Fibroblast of lung (primary cell): ENCODE data around the gene FMNL2. TPM values are rescaled to one million over a fixed set of nuclear protein-coding genes. Genes with fewer than 3 reads are reported as not detected.

Experiments
- DNase-seq, 2 donors: peaks; one replicate each; pipeline versions ENCODE4 v3.0.0 to v3.0.0-alpha.2; 2010; ENCODE audit warnings: low read depth in 2 of 2
- H2AFZ ChIP-seq: 2 replicates; pipeline ENCODE4 v1.5.1; 2012; ENCODE audit warnings: low read length, control low read depth, inconsistent platforms
- H3K27ac ChIP-seq: 2 replicates; pipeline ENCODE4 v1.5.1; 2011; ENCODE audit warnings: low read length, control low read depth; ENCODE audit not compliant: insufficient read depth
- H3K27me3 ChIP-seq: 2 replicates; pipeline ENCODE4 v1.5.1; 2011; ENCODE audit warnings: mild to moderate bottlenecking, low read length; ENCODE audit not compliant: control insufficient read depth, insufficient read depth
- H3K36me3 ChIP-seq: 2 replicates; pipeline ENCODE4 v1.5.1; 2011; ENCODE audit warnings: low read length; ENCODE audit not compliant: control insufficient read depth, insufficient read depth
- H3K4me1 ChIP-seq: 2 replicates; pipeline ENCODE4 v1.5.1; 2011; ENCODE audit warnings: low read length; ENCODE audit not compliant: control insufficient read depth, insufficient read depth; ENCODE audit errors: extremely low read depth
- H3K4me2 ChIP-seq: 2 replicates; pipeline ENCODE4 v1.5.1; 2011; ENCODE audit warnings: low read length, control low read depth; ENCODE audit not compliant: insufficient read depth; ENCODE audit errors: extremely low read depth
- H3K4me3 ChIP-seq, 4 experiments: fragments of 200-600 bp in 1 of 4; sonication (generic) in 1 of 4; replicated peaks in 1 of 4; 2 replicates each; pipeline ENCODE4 v1.5.1; 2011 to 2016; ENCODE audit warnings: low read length in 4 of 4, low read depth in 3 of 4, mild to moderate bottlenecking in 3 of 4, control low read depth in 2 of 4, inconsistent platforms in 1 of 4, mixed read lengths in 1 of 4; ENCODE audit not compliant: insufficient read depth in 1 of 4; ENCODE audit errors: control extremely low read depth in 1 of 4
- H3K79me2 ChIP-seq: 2 replicates; pipeline ENCODE4 v1.5.1; 2012; ENCODE audit warnings: mild to moderate bottlenecking, low read length, inconsistent platforms; ENCODE audit not compliant: control insufficient read depth, insufficient read depth
- H3K9ac ChIP-seq: 2 replicates; pipeline ENCODE4 v1.5.1; 2011; ENCODE audit warnings: mild to moderate bottlenecking, low read length, control low read depth; ENCODE audit not compliant: insufficient read depth
- H3K9me3 ChIP-seq: 2 replicates; pipeline ENCODE4 v1.5.1; 2012; ENCODE audit warnings: low read depth, low read length; ENCODE audit not compliant: control insufficient read depth, insufficient read depth
- H4K20me1 ChIP-seq: 2 replicates; pipeline ENCODE4 v1.5.1; 2011; ENCODE audit warnings: low read length; ENCODE audit not compliant: control insufficient read depth, insufficient read depth; ENCODE audit errors: extremely low read depth
- EZH2 ChIP-seq: IDR thresholded peaks from 2 replicates; pipeline ENCODE4 v1.5.1; 2012; ENCODE audit warnings: low read length, control low read depth, mild to moderate bottlenecking; ENCODE audit errors: missing control alignments
- polyA plus RNA-seq, 2 donors: library from polyadenylated mRNA; depleted of rRNA in 1 of 2; stranded (reverse) in 1 of 2; unstranded in 1 of 2; fragments of >200 nt; gene quantifications; 2 replicates each; pipeline ENCODE4 v1.2.1, GENCODE V29; 2011 to 2012; ENCODE audit warnings: missing spikeins in 1 of 2
- total RNA-seq: library from RNA; depleted of rRNA; stranded (reverse); fragments of >200 nt; gene quantifications from 2 replicates; pipeline ENCODE4 v1.2.1, GENCODE V29; 2014
- TF ChIP-seq, protein P1 (sequence below), 2 donors: IDR thresholded peaks in 1 of 2; conservative IDR thresholded peaks in 1 of 2; 1 replicate in 1 of 2; 2 replicates in 1 of 2; pipeline ENCODE4 v1.5.1; 2011 to 2012; ENCODE audit warnings: low read length in 2 of 2, control low read depth in 1 of 2, inconsistent platforms in 1 of 2, low read depth in 1 of 2, mild to moderate bottlenecking in 1 of 2

The FMNL2 gene
- total and polyA plus RNA-seq, 2 donors (not counting 1 experiment from before 2014, with no cell fraction given), result 12.0 to 30.2 TPM

DNA sequence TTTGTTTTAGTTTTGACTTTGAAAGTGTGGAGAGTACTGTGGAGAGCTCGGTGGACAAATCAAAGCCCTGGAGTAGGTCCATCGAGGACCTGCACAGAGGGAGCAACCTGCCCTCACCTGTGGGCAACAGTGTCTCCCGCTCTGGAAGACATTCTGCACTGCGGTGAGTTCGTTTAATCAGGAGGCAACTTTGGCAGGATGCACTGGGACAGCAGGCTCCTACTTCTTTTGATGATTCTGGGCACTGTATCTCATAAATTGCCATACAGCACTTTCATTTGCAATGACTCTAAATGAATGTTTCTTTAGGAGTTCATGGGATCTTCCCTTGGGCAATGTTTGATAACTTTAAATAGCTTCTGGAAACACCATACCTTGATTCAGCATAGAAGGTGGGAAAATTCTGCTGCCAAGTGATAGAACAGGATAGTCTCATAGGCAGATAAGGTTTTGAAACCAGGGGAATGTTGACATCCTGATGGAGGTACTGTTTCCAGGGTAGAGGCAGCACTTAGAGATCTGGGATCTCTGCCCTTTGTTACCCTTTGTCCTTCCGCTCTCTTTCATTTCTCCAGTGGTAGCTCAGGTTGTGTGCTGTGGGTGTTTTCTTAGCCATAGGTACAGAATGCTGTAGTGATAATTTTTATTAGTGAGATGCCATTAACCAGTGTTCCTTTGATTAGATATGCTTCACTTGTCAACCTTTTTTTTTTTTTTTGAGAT, 226.1 kb downstream of the FMNL2 start:
- TF ChIP-seq EZH2, result no peak
- TF ChIP-seq, protein P1, sequence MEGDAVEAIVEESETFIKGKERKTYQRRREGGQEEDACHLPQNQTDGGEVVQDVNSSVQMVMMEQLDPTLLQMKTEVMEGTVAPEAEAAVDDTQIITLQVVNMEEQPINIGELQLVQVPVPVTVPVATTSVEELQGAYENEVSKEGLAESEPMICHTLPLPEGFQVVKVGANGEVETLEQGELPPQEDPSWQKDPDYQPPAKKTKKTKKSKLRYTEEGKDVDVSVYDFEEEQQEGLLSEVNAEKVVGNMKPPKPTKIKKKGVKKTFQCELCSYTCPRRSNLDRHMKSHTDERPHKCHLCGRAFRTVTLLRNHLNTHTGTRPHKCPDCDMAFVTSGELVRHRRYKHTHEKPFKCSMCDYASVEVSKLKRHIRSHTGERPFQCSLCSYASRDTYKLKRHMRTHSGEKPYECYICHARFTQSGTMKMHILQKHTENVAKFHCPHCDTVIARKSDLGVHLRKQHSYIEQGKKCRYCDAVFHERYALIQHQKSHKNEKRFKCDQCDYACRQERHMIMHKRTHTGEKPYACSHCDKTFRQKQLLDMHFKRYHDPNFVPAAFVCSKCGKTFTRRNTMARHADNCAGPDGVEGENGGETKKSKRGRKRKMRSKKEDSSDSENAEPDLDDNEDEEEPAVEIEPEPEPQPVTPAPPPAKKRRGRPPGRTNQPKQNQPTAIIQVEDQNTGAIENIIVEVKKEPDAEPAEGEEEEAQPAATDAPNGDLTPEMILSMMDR (conservative IDR thresholded peaks at IDR 0.05 in 1 of 2, IDR thresholded peaks at IDR 0.05 in 1 of 2; ENCODE audit: low read depth in 1 of 2, low read length in 2 of 2), result no peak
- H3K79me2 ChIP-seq, result no peaks in the 10 kb centered on the region
- no peaks in the 10 kb centered on the region for H3K9me3 ChIP-seq
- no peak overlapping the region for H2AFZ ChIP-seq
- H3K4me1 ChIP-seq, result peaks cover 17% of the 10 kb centered on the region
- H4K20me1 ChIP-seq, result no peaks in the 10 kb centered on the region
- H3K9ac ChIP-seq, result no peak overlapping the region
- no peaks in the 10 kb centered on the region for H3K36me3 ChIP-seq
- no peak overlapping the region for H3K4me3 ChIP-seq
- H3K27ac ChIP-seq, result no peak overlapping the region
- no peaks in the 10 kb centered on the region for H3K27me3 ChIP-seq
- no peak for DNase-seq
- H3K4me2 ChIP-seq, result no peak overlapping the region

DNA sequence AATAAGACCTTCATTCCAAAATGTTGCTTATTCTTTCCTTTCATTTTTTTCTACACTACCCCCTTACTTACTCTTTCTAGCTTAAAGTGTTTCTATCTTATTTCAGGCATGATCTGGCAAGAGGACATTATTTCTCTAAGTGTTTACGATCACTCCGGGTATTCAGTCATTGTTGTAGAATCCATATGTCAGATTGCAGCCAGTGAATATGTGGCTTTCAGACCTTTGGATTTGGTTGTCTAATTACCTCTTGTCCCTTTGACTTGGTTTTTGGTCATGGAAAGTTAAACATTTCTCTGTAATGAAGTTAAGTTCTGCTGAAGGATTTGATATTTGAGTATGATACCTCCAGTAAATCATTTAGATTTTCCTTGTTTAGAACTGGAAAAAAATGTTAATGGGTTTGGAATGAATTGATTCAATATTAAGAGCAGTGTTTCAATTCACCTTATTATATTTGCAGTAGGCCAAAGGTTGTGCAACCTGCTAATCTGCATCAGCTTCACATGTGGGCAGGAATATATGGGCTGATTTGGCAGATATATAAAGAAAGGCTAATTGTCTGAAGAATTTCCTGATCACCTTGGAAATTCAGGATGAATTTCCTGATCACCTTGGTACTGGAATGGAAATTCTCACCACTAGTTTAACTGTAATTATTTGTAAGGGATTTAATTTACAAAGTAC, 227.4 kb downstream of the FMNL2 start:
- H3K4me3 ChIP-seq, result no peak overlapping the region
- H3K36me3 ChIP-seq, result no peaks in the 10 kb centered on the region
- no peaks in the 10 kb centered on the region for H4K20me1 ChIP-seq
- H2AFZ ChIP-seq, result no peak overlapping the region
- H3K27ac ChIP-seq, result no peak overlapping the region
- no peaks in the 10 kb centered on the region for H3K27me3 ChIP-seq
- H3K4me2 ChIP-seq, result no peak overlapping the region
- H3K9me3 ChIP-seq, result no peaks in the 10 kb centered on the region
- no peak overlapping the region for H3K9ac ChIP-seq
- peaks cover 17% of the 10 kb centered on the region for H3K4me1 ChIP-seq
- H3K79me2 ChIP-seq, result no peaks in the 10 kb centered on the region
- no peak for TF ChIP-seq EZH2
- TF ChIP-seq, protein P1 (conservative IDR thresholded peaks at IDR 0.05 in 1 of 2, IDR thresholded peaks at IDR 0.05 in 1 of 2; ENCODE audit: low read depth in 1 of 2, low read length in 2 of 2), result no peak
- no peak for DNase-seq

DNA sequence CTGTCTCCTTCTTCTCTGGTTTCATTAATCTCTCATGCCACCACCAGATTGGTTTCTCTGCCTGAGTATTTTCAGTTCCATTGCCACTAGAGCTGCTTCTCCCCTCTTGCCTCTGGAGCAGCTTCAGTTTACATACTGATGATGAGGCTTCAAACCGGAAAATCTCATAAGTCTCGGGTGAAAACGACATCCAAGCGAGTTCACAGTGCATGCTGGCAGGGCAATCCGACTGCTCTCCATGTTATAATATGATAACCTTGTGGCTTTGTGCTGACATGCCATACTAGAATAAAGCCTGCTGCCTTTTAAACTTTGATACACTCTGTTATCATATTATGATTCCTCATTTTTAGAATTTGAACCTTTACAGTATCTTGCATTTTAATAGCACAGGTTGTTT, 228.8 kb downstream of the FMNL2 start:
- Histone ChIP-seq H3K9me3 (no peaks in the 10 kb centered on the region), H3K4me2 (no peak overlapping the region), H4K20me1 (no peaks in the 10 kb centered on the region), H3K79me2 (no peaks in the 10 kb centered on the region), H3K4me1 (peaks cover 11% of the 10 kb centered on the region), H3K4me3 (no peak overlapping the region), H2AFZ (no peak overlapping the region), H3K27me3 (no peaks in the 10 kb centered on the region), H3K27ac (no peak overlapping the region), H3K9ac (no peak overlapping the region), H3K36me3 (no peaks in the 10 kb centered on the region)
- no peak for TF ChIP-seq EZH2
- TF ChIP-seq, protein P1 (conservative IDR thresholded peaks at IDR 0.05 in 1 of 2, IDR thresholded peaks at IDR 0.05 in 1 of 2; ENCODE audit: low read depth in 1 of 2, low read length in 2 of 2), result no peak
- DNase-seq, result no peak
